Chondrocyte (in vitro differentiated cells): ENCODE measurements around the gene PKD2. TPM values are rescaled to one million over a fixed set of nuclear protein-coding genes. Genes with fewer than 3 reads are reported as not detected.
A peak's percentile ranks its signal among the peaks of the same experiment; 100 is the strongest.

ENCODE experiments used
- DNase-seq: peaks from one replicate; pipeline ENCODE4 v3.0.0; 2021; ENCODE audit warnings: mixed read lengths, low spot score
- H3K27ac Mint-ChIP-seq: one replicate; pipeline ENCODE4 v1.8.0; 2021; ENCODE audit warnings: mild to moderate bottlenecking, moderate library complexity, mixed read lengths; ENCODE audit not compliant: unreplicated experiment
- H3K27me3 Mint-ChIP-seq: 2 replicates; pipeline ENCODE4 v1.8.0; 2021; ENCODE audit warnings: low read depth, mixed read lengths
- H3K36me3 Mint-ChIP-seq: 2 replicates; pipeline ENCODE4 v1.8.0; 2021; ENCODE audit warnings: low read depth, mixed read lengths
- H3K4me1 Mint-ChIP-seq: 2 replicates; pipeline ENCODE4 v1.8.0; 2021; ENCODE audit warnings: low read depth, mild to moderate bottlenecking, mixed read lengths
- H3K4me3 Mint-ChIP-seq: one replicate; pipeline ENCODE4 v1.8.0; 2021; ENCODE audit warnings: mild to moderate bottlenecking, moderate library complexity, mixed read lengths; ENCODE audit not compliant: unreplicated experiment
- H3K9me3 Mint-ChIP-seq: 2 replicates; pipeline ENCODE4 v1.8.0; 2021; ENCODE audit warnings: low read depth, mixed read lengths
- CTCF ChIP-seq: fragments of 200-600 bp; sonication (generic); IDR thresholded peaks from 2 replicates; pipeline ENCODE4 v1.5.0; 2021; ENCODE audit warnings: antibody characterized with exemption, mild to moderate bottlenecking, moderate library complexity
- total RNA-seq: library from RNA; stranded (reverse); gene quantifications from 3 replicates; pipeline ENCODE4 v1.2.1, GENCODE V29; 2021

Gene PKD2
- total RNA-seq, 1 donor from 2014 or later = 71.7 TPM

GRCh38 chr4:87982036-87982435 lies 25.4 kb upstream of the PKD2 start:
- Mint-ChIP-seq H3K36me3 (no peaks in the 10 kb centered on the region), H3K4me3 (no peak overlapping the region), H3K4me1 (no peaks in the 10 kb centered on the region), H3K27me3 (no peaks in the 10 kb centered on the region), H3K9me3 (no peaks in the 10 kb centered on the region), H3K27ac (no peak overlapping the region)
- no peak for DNase-seq
- no peak for TF ChIP-seq CTCF

- Mint-ChIP-seq H3K9me3 (no peaks in the 10 kb centered on the region), H3K27ac (no peak overlapping the region), H3K4me3 (no peak overlapping the region), H3K36me3 (no peaks in the 10 kb centered on the region), H3K4me1 (no peaks in the 10 kb centered on the region), H3K27me3 (no peaks in the 10 kb centered on the region)
- no peak for DNase-seq
- no peak for TF ChIP-seq CTCF
Measured at GRCh38 chr4:87982446-87983010, 24.9 kb upstream of the PKD2 start.

- H3K27ac Mint-ChIP-seq = no peak overlapping the region
- no peaks in the 10 kb centered on the region for H3K27me3 Mint-ChIP-seq
- H3K9me3 Mint-ChIP-seq = no peaks in the 10 kb centered on the region
- TF ChIP-seq CTCF = no peak
- no peak for DNase-seq
- no peaks in the 10 kb centered on the region for H3K4me1 Mint-ChIP-seq
- no peaks in the 10 kb centered on the region for H3K36me3 Mint-ChIP-seq
- H3K4me3 Mint-ChIP-seq = no peak overlapping the region
Measured at GRCh38 chr4:87983996-87984395, 23.4 kb upstream of the PKD2 start.

- no peak for DNase-seq
- no peaks in the 10 kb centered on the region for H3K27me3 Mint-ChIP-seq
- H3K36me3 Mint-ChIP-seq = no peaks in the 10 kb centered on the region
- H3K27ac Mint-ChIP-seq = no peak overlapping the region
- H3K9me3 Mint-ChIP-seq = no peaks in the 10 kb centered on the region
- no peak overlapping the region for H3K4me3 Mint-ChIP-seq
- TF ChIP-seq CTCF = peak; percentile 80
- no peaks in the 10 kb centered on the region for H3K4me1 Mint-ChIP-seq
Measured at GRCh38 chr4:87985097-87985886, 22.1 kb upstream of the PKD2 start.

- no peak overlapping the region for H3K27ac Mint-ChIP-seq
- no peaks in the 10 kb centered on the region for H3K4me1 Mint-ChIP-seq
- TF ChIP-seq CTCF = peak; percentile 57
- H3K36me3 Mint-ChIP-seq = no peaks in the 10 kb centered on the region
- no peaks in the 10 kb centered on the region for H3K9me3 Mint-ChIP-seq
- no peak for DNase-seq
- no peak overlapping the region for H3K4me3 Mint-ChIP-seq
- no peaks in the 10 kb centered on the region for H3K27me3 Mint-ChIP-seq
Measured at GRCh38 chr4:87985887-87986200, 21.6 kb upstream of the PKD2 start.
